ENCODE measurements around the gene TCEAL1.
"Not testable (repeated sequence)": the region's sequence is repeated elsewhere in the genome, so short reads cannot be mapped to it uniquely, and the experiment has no call there.

The TCEAL1 gene

GRCh38 chrX:103628386-103629317 is at the start of gene TCEAL1:
Gene TCEAL1, plus strand, starts transcription at chrX:103628975. Its CDS starts 942 bp downstream, at chrX:103629917.
- DNase-seq, result peak; percentile 34

GRCh38 chrX:103584596-103584995 is 44.2 kb upstream of the TCEAL1 start:
- peak; percentile 32 for DNase-seq

DNA sequence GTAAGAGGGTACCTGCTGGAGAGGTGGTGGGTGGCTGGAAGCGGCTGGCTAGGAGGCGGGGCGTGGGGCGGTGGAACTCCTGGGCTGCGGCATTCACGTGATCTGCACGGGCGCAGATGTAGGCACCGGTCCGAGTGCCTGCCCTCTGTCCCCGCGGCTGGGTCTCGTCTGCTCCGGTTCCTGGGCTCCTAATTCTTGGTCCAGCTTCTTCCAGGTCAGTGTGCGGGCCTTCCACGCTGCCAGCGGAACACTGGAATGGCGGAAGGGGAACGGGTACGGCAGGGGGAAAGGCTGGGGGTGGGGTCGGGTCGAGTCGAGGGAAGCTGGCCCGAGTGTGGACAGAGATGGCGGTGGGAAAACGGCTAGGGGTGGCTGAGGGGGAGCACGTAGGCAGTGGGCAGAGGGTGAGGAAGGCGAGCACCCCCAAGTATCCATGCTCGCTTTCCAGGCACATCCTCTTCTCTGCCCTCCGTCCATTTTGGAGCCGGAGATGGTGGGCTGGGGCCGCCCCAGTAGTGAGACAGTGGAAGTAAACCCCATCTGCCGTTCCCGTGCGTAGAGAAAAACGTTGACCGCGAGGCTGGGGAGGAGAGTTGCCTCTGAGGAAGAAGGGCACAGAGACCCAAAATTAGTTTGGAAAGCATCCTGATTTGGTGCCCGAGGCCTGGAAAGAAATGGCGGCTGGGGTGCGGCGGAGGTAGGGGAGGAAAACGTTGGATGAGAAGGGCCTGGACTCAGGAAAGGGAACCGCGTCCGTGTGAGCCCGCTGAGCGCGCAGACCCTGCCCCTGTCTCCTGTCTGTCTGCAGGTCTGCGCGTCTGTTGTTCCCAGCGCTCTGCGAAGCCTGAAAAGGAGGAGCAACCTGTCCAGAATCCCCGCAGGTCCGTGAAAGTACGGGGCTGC is 43.1 kb upstream of the TCEAL1 start, which contains the start of gene TCEAL4:
TCEAL4 (plus strand) TSS at position 105 of the 903 bp plus-strand sequence. CDS start 1,161 bp downstream, outside the sequence.
- peak; percentile 49 for DNase-seq

DNA sequence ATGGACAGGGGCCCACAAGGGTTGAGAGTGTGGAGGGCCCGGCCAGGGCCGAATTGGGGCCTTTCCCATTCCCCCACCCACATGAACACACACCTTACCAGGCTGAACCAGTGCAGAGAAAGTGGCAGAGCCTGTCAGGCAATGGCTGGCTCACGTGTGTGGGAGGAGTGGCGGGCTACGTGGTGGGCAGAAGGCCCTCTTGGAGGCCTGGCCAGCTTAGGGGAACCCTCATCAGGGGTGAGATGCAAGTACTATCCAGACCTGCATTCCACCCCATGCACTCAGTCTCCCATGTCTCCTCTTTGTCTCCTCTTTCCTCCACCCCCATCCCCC is 42.5 kb upstream of the TCEAL1 start:
- no peak for DNase-seq

GRCh38 chrX:103586659-103587058 is 42.1 kb upstream of the TCEAL1 start:
- no peak for DNase-seq

DNA sequence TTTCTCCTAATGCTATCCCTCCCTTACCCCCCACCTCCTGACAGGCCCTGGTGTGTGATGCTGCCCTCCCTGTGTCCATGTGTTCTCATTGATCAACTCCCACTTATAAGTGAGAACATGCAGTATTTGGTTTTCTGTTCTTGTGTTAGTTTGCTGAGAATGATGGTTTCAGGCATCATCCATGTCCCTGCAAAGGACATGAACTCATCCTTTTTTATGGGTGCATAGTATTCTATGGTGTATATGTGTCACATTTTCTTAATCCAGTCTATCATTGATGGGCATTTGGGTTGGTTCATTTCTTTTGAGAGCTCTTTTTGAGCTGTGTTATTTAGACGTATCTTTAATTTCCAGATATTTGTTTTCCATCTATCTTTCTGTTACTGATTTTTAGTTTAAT is 36.5 kb upstream of the TCEAL1 start:
- not testable (repeated sequence) for DNase-seq

GRCh38 chrX:103595202-103595601 is 33.6 kb upstream of the TCEAL1 start:
- DNase-seq, result not testable (repeated sequence)

DNA sequence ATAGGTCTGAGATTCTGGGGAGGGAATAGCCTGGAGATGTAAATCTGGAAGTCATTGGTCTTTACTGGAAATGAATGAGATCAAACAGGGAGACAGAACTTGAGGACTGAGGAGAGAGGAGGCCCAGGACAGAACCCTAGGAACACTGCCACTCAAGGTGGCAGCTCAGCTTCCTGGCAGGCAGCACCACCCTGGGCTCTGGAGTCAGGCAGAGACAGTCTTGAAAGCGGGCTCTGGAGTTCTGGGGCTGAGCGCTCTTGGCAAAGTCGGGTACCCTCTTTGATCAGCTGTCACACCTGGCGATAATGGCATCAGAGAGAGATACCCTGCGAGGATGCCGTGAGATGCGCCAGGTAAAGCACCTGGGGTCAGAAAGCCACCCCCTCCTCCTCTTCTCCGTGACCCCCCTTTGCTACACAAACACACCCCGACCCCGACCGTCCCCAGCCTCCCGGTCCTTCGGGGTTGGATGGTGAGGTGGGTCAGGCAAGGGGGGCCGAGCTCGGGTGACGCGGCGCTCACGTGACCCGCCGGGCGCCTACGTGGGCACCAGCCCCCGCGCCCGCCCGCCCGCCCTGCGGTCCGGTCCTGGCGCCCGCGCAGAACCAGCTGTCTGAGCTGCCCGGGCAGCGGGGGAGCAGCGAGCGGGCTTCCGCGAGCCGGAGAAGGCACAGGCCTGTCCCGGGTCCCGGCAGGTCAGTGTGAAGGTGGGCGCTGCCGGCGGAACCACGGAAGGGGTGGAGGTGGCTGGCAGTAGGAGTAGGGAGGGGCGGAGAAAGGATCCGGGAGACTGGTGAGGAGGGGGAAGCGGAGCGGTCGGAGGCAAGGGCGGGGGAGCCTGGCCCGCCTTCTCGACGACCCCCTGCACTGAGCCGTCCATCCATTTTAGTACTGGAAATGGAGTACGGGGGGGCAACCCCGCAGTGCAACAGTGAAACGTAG is 21.1 kb upstream of the TCEAL1 start, which contains the start of gene TCEAL3:
TCEAL3 (plus strand) TSS at position 600 of the 942 bp plus-strand sequence. CDS start 1,102 bp downstream, outside the sequence.
- peak; percentile 23 for DNase-seq

DNA sequence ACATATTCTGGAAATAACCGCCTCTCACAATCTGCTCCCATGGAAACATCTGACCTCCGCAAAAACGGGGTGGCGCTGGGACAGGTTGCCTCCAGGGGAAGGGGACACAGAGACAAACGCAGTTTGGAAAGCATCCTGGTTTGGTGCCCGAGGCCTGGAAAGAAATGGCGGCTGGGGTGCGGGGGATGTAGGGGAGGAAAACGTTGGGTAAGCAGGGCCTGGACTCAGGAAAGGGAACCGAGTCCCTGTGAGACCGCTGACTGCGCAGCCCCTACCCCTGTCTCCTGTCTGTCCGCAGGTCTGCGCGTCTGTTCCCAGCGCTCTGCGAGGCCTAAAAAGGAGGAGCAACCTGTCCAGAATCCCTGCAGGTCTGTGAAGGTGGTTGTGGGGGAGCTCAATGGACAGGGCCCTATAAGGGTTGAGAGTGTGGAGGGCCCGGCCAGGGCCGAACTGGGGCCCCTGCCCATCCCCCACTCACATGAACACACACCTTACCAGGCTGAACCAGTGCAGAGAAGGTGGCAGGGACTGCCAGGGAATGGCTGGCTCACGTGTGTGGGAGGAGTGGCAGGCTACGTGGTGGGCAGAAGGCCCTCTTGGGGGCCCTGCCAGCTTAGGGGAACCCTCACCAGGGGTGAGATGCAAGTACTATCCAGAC is 20.3 kb upstream of the TCEAL1 start:
- no peak for DNase-seq

- DNase-seq, result no peak
These were observed 18.5 kb upstream of the TCEAL1 start for GRCh38 chrX:103610282-103610681.

DNA sequence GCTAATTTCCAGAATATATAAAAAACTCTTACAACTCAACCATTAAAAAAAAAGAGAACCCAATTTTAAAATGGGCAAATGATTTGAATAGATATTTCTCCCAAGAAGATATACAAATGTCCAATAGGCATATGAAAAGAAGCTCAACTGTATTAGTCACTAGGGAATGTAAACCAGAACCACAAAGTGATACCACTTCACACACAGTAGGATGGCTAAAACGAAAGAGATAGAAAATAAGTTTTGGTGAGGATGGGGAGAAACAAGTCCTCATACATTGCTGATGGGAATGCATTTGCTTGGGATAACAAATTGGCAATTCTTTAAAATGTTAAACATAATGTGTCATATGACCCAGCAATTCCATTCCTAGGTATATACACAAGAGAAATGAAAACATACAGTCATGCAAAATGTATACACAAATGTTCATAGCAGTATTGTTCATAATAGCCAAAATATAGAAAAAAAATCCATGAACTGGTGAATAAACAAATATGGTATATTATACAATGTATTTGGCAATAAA is 15.3 kb upstream of the TCEAL1 start:
- DNase-seq, result no peak

GRCh38 chrX:103614999-103615398 is 13.8 kb upstream of the TCEAL1 start:
- DNase-seq, result no peak

- DNase-seq, result no peak
These were observed 12.9 kb upstream of the TCEAL1 start for GRCh38 chrX:103615781-103616371.

DNA sequence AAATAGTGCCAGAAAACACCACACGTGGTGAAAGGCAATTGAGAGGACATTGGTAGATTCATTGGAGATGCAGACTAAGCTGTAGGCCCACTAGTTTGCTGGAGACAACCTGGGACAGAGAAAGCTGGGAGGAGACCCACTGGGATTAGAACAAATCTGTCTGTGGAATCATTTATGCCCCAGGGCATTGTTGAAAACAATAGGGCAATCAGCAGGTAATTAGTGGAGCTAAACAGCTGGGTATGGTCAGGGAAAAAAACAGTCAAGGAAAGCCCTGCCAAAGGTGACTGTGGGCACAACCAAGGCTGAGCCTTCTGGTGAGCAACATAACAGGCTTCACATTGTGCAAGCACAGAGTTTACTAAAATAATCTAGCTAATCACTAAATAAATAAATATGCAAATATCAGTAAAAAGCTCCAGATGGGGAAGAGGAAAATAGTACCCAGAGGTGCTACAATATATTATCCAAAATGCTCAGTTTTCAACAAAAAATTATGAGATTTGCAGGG is 12.0 kb upstream of the TCEAL1 start:
- DNase-seq, result no peak

GRCh38 chrX:103624111-103624510 is 4.7 kb upstream of the TCEAL1 start:
- DNase-seq, result no peak

- DNase-seq, result no peak
These were observed 1.9 kb upstream of the TCEAL1 start for GRCh38 chrX:103626855-103627254.

- DNase-seq, result peak; percentile 32
These were observed 769 bp downstream of the TCEAL1 start for GRCh38 chrX:103629318-103630170.

GRCh38 chrX:103630171-103630511 is 1.4 kb downstream of the TCEAL1 start:
- no peak for DNase-seq

DNA sequence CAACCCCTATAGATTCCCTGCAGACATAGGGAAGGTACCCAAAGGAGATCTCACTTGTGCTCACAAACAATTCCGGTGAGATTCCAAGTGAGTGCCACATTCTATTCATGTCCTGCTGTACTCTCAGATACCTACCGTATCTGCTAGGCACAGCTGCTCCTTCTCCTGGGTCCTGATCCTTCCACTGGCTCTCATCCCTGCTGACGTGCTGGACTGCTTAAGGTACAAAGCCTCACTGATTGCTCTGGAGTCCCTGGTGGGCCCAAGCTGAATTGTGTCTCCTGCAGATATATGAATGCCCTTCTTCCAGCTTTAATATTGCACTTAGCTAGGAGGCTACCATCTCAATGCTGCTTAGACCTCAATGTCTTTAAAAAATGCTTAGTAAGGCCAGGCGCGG is 2.4 kb downstream of the TCEAL1 start:
- DNase-seq, result no peak

DNA sequence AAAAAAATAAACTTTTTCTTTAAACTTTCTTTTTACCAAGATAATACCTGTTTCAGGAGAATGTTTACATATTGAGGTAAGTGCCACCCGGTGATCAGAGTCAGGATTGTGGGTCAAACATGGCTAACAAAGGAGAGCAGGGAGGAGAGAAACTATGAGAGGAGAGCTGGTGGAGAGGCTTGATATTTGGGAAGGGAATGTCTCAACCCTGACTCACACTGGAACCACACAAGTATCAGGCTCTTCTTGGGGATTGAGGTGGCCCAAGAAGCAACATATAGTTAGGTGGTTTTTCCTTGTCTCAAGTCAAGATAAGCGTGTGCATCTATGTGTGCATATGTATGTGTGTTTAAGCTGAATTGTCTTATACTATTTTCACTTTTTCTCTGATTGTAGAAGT is 6.7 kb downstream of the TCEAL1 start:
- no peak for DNase-seq
